GM19193 (cell line): Measurements from ENCODE around the gene HMGB1.

Source experiments
- POLR2A ChIP-seq: IDR thresholded peaks from 4 replicates; pipeline ENCODE4 v1.6.1; 2011; ENCODE audit not compliant: insufficient read depth, insufficient read length; ENCODE audit errors: extremely low read depth

The HMGB1 gene

DNA sequence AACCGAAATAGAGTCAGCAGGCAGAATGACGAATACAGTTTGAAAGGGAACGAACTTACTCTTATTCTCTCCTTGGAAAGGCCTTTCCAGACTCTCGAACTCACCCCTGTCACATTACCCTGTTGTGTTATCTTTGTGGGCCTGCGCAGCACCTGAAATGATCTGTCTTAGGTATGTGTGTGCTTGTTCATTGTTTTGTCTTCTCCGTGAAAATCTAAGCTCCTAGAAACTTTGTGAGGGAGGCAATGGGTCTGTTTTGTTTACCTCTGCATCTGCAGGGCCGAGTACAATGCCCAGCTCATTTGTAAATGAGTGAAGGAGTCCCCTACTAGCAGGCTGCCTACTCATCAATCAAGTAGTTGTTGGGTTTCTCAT, 19.6 kb downstream of the HMGB1 start:
- no peak for TF ChIP-seq POLR2A

DNA sequence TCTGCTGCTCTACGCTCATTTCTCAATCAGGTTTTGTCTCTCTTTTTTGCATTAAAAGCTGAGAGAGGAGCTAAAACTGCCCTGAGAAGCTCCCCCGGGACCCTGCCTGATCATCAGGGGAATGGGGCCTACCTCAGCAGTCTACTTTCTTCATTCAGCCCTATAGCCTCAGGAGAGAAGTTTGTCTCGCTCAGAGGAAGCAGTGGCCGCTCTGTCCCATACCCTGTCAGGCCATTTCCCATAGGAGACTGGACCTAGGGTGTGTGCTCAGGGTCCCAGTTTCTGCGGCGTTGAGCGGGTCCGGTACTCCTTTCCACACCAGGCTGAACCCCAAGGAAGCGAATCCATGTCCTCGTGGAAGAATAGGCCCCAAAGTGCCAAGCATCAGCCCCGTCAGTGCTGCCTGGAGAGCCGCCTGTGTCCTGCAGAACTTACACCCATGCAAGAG, 21.8 kb downstream of the HMGB1 start:
- peak; percentile 30 for TF ChIP-seq POLR2A

- no peak for TF ChIP-seq POLR2A
These were observed 22.8 kb downstream of the HMGB1 start for GRCh38 chr13:30442926-30443325.

GRCh38 chr13:30440910-30441703, 24.6 kb downstream of the HMGB1 start:
- no peak for TF ChIP-seq POLR2A

DNA sequence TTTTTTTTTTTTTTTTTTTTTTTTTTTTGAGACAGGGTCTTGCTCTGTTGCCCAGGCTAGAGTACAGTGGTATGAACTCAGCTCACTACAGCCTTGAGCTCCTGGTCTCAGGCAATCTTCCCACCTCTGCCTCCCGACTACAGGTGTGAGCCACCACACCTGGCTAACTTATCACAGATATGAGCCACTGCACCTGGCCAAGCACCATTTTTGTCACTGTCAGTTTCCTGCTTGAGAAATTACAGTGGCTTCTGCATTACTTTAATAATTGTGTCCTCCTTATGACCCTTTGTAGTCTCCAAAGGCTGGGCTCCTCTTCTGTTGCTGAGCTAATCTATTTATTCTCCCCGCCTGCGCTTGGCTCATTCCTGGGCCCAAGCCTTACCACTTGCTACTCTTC, 27.4 kb downstream of the HMGB1 start:
- no peak for TF ChIP-seq POLR2A

DNA sequence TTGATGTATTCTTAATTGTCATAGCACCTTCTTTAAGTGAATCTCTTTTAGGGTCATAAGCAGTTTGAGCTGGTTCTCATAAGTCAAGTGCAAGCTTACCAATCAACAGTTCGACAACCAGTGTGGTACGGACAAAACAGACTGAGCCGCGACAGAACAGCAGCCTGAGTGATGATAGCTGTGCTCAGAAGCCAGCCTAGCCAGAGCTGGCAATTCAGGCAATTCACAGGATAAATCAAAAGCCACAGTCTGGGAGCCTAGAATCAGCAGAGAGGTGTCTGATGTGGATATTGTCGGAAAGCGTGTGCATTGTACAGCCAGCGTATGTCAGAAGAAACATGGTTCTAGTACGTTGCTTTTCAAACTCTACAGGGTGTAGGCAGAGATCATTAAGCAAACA, 28.6 kb downstream of the HMGB1 start:
- TF ChIP-seq POLR2A = no peak

- no peak for TF ChIP-seq POLR2A
These were observed 29.8 kb downstream of the HMGB1 start for GRCh38 chr13:30435911-30436451.

GRCh38 chr13:30431269-30431940, 34.3 kb downstream of the HMGB1 start:
- no peak for TF ChIP-seq POLR2A

DNA sequence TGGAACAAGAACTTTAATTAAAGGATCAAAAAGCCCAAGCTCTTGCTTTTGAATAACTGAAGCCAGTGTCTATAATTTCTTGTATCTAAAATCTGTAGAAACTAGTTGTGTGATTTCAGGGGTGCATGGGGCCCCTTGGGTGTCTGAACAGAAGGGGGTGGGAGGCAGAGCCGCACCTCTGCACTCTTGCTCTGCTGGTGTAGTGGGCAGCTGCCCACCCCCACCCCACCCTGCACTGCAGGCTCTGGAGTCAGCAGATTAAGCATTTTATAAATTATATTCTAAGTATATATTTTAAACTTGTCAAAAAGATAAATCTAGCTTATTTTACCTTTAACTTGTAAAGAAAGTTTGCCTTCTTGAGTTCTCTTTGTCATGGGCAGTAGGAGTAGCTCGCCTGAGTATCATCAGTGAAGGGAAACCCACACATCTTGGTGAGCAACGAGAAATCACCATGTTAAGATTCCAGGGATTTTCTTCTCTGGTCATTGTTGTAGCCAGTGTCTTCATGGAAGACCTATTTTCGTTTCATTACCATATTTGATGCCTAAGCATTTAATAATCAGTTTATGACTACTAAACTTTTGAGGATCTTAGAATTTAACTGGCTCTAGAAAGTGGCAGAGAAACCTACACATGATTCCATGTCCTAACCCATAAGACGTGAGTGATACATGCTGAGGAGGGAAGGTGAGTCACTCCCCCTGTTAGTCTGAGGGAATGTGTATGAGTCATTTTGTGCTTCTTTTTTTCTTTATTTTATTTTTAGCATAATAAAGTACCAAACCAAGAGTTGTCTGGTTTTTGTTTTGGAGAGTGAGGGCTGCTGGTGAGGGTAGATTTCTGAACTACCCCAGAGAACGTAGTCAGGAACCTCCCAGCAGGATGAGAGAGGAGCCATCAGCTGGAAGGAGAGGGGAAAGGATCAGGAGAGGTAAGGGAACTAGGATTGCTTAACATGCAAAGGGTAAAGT, 35.7 kb downstream of the HMGB1 start:
- TF ChIP-seq POLR2A = no peak

DNA sequence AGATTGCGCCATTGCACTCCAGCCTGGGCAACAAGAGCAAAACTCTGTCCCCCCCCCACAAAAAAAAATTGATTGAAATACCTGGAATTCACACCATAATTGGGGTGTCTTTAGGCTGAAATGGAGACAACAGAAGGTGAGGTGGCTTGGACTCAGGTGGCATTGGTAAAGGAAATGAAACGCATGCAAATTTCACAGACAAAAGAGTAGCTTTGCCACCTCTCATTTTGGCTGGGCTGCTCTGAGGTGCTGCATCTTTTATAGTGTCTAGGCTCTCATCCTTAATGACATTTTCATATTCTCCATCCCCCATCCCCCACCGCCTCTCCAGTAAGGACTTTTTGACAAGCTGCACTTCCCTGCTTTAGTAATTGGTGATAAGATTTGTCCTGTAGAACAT, 36.5 kb downstream of the HMGB1 start:
- no peak for TF ChIP-seq POLR2A

DNA sequence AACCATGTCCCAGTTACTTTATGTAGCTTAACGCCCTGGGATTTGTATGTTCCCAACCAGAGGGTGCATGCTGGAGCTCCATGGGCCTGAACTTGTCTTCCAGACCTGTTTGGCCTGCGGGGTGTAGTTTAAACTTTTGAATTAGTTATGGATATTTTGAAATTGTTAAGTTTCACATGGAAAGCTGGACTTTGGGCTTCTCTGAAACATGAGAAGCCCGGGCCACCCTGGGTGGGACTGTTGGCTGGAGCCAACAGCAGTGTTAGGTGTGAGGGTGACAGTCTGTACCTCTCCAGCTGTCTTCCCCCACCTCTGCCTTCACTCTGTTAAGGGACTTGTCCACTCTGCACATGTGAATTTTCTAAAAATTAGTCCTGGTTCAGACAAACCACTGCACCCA, 41.8 kb downstream of the HMGB1 start:
- TF ChIP-seq POLR2A = no peak

DNA sequence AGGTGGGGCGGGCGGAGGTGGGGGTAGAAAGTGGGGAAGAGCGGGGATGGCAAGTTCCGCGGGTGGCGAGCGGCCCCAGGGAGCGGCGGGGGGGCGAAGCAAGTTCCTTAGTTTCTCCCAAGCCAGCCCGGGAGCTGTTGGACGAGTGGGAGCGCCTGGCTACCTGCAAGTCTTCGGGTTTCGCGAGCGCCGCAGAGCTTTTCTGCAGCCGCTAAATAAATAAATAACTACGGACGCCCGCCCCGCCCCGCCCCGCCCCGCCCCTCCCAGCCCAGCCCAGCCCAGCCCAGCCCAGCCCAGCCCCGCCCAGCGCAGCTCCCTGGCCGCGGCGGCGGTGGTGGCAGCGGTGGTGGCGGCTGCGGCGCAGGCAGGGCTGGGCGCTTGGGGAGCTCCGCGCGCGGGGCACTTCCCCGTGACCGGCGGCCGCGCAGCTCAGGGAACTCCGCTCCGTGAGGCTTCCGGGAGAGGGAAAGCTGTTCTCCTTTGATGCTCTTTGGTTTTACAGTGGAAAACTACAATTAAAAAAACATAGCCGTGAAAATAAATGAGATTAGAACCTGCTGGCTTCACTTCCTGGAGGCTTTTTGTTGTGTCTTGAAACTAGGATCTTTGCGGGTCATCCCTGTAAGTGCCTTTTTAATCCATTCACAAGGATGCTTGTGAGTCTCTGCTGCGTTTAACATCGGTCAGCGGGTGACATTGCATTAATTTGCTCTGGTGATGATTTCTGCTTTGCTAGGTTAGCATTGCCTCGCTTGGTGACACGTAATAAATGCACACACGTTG, 43.5 kb downstream of the HMGB1 start, which contains the start of gene UBE2L5:
TSS of gene UBE2L5 (plus strand) at position 440 of the 786 bp plus-strand sequence. CDS start 5,498 bp downstream, outside the sequence.
- peak; percentile 75 for TF ChIP-seq POLR2A

GRCh38 chr13:30421093-30422053, 44.4 kb downstream of the HMGB1 start:
- peak; percentile 50 for TF ChIP-seq POLR2A

DNA sequence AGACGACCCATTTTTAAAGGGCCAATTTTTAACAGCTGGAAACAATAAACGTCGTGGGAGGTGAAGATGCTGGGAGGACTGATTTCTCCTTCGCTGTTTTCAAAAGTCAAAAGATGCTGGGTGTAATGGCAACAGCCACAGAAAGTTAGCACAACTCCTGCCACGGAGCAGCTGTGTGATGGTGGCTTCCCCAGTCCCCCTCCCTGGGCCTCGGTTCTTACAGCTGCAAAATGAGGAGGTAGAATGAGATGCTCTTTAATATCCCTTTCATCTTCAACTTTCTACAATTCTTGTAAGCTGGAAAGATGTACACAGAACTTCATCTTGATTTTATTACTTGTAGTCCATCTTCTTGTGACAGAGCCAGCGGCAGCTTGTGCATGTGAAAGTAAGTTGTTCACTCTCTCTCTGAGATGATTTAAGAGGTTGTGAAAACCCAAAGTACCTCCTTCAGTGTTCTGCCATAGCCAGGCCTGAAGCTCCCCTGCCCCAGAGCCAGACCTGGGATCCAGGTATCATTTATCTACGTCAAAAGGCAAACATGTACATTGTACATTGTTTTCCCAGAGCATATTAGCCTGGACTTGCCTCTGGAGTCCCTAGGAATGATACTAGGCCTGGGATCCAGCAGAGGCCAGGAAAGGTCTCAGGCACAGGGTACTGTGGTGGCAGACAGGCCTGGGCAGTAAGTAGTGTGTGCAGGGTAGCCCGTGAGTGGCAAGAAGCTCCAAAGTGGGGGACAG, 46.8 kb downstream of the HMGB1 start:
- no peak for TF ChIP-seq POLR2A
